Gastroesophageal sphincter (tissue), 4 donors: ENCODE results near the gene PPA1. TPM values are rescaled to one million over a fixed set of nuclear protein-coding genes. Genes with fewer than 3 reads are reported as not detected.

Experiments
- ATAC-seq: fragments of 150-250 bp; one replicate; pipeline ENCODE4 v1.9.1; 2016; ENCODE audit warnings: mild to moderate bottlenecking, moderate library complexity
- H3K27ac ChIP-seq, 4 donors: fragments of 200-600 bp; sonication (generic) in 3 of 4; 1 replicate in 3 of 4; 2 replicates in 1 of 4; pipeline ENCODE4 v1.5.1; 2016 to 2019
- H3K27me3 ChIP-seq: fragments of 200-600 bp; sonication (generic); one replicate; pipeline ENCODE4 v1.5.1; 2019
- H3K36me3 ChIP-seq, 2 donors: fragments of 200-600 bp; sonication (generic); one replicate each; pipeline ENCODE4 v1.5.1; 2019; ENCODE audit warnings: control low read depth in 1 of 2
- H3K4me1 ChIP-seq, 3 donors: fragments of 200-600 bp; sonication (generic); 1 replicate in 2 of 3; 2 replicates in 1 of 3; pipeline ENCODE4 v1.5.1; 2016 to 2019; ENCODE audit warnings: control low read depth in 2 of 3
- H3K4me3 ChIP-seq, 2 donors: fragments of 200-600 bp; sonication (generic); one replicate each; pipeline ENCODE4 v1.5.1; 2019; ENCODE audit warnings: mild to moderate bottlenecking in 1 of 2, moderate library complexity in 1 of 2
- H3K9me3 ChIP-seq, 3 donors: fragments of 200-600 bp; sonication (generic); one replicate each; pipeline ENCODE4 v1.5.1; 2017 to 2019; ENCODE audit warnings: control low read depth in 2 of 3
- EP300 ChIP-seq: sonication (generic); formaldehyde crosslinking; IDR thresholded peaks from one replicate; pipeline ENCODE4 v1.6.1; 2017; ENCODE audit warnings: antibody characterized with exemption, mild to moderate bottlenecking
- POLR2A ChIP-seq, 2 donors: fragments of 450-650 bp; IDR thresholded peaks; one replicate each; pipeline ENCODE4 v1.6.1; 2017; ENCODE audit warnings: antibody characterized with exemption in 2 of 2, mild to moderate bottlenecking in 2 of 2, moderate library complexity in 1 of 2
- POLR2AphosphoS5 ChIP-seq: sonication (generic); formaldehyde crosslinking; IDR thresholded peaks from one replicate; pipeline ENCODE4 v1.6.1; 2017; ENCODE audit warnings: antibody characterized with exemption
- WGBS, 2 donors: methylation state at CpG; one replicate each; pipeline ENCODE4 v1.1.5; 2018; ENCODE audit warnings: low coverage in 1 of 2; 5-methylcytosine and 5-hydroxymethylcytosine counted together
- total RNA-seq, 4 donors: library from RNA; depleted of rRNA; stranded (reverse); fragments of >200 nt; gene quantifications; one replicate each; pipeline ENCODE4 v1.1.0, GENCODE V29; 2016
- TF ChIP-seq, protein P1 (sequence below), 4 experiments: fragments of 200-600 bp in 2 of 4; fragments of 450-650 bp in 2 of 4; sonication (generic) in 1 of 4; IDR thresholded peaks; one replicate each; pipeline ENCODE4 v1.5.1; 2017 to 2019; ENCODE audit warnings: antibody characterized with exemption in 4 of 4, mild to moderate bottlenecking in 2 of 4, moderate library complexity in 2 of 4

PPA1 gene
- total RNA-seq, 4 donors from 2014 or later = 45.0 to 91.4 (median 78.6) TPM

DNA sequence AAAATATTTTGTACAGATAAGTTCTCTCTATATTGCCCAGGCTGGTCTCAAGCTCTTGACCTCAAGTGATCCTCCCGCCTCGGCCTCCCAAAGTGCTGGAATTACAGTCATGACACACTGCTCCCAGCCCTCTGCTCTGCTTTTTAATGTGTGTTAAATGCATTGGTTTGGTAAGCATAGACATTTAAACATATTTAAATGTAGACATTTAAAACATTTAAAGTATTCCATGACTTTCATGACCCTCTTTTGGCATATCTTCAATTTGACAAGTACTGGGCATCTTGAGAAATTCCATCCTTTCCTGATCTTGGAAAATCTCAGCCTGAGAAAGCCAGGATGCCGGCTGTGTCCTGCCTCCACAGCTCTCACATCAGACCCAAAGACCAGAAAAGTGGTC, 57.7 kb downstream of the PPA1 start:
- no peak for ATAC-seq
- WGBS, 2 donors = 93 to 95% methylated on average over 3 of the region's 3 CpGs
- no peaks in the 10 kb centered on the region for H3K4me1 ChIP-seq
- TF ChIP-seq, protein P1, sequence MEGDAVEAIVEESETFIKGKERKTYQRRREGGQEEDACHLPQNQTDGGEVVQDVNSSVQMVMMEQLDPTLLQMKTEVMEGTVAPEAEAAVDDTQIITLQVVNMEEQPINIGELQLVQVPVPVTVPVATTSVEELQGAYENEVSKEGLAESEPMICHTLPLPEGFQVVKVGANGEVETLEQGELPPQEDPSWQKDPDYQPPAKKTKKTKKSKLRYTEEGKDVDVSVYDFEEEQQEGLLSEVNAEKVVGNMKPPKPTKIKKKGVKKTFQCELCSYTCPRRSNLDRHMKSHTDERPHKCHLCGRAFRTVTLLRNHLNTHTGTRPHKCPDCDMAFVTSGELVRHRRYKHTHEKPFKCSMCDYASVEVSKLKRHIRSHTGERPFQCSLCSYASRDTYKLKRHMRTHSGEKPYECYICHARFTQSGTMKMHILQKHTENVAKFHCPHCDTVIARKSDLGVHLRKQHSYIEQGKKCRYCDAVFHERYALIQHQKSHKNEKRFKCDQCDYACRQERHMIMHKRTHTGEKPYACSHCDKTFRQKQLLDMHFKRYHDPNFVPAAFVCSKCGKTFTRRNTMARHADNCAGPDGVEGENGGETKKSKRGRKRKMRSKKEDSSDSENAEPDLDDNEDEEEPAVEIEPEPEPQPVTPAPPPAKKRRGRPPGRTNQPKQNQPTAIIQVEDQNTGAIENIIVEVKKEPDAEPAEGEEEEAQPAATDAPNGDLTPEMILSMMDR (IDR thresholded peaks at IDR 0.05) = no peak
- no peak for TF ChIP-seq POLR2A (IDR thresholded peaks at IDR 0.05)
- no peak for TF ChIP-seq EP300
- no peak for TF ChIP-seq POLR2AphosphoS5
- no peak overlapping the region for H3K4me3 ChIP-seq
- H3K36me3 ChIP-seq = no peaks in the 10 kb centered on the region
- H3K9me3 ChIP-seq = peaks cover 0 to 3% (median 0%) of the 10 kb centered on the region in 3 donors
- peaks cover 15% of the 10 kb centered on the region for H3K27me3 ChIP-seq
- H3K27ac ChIP-seq = no peak overlapping the region

DNA sequence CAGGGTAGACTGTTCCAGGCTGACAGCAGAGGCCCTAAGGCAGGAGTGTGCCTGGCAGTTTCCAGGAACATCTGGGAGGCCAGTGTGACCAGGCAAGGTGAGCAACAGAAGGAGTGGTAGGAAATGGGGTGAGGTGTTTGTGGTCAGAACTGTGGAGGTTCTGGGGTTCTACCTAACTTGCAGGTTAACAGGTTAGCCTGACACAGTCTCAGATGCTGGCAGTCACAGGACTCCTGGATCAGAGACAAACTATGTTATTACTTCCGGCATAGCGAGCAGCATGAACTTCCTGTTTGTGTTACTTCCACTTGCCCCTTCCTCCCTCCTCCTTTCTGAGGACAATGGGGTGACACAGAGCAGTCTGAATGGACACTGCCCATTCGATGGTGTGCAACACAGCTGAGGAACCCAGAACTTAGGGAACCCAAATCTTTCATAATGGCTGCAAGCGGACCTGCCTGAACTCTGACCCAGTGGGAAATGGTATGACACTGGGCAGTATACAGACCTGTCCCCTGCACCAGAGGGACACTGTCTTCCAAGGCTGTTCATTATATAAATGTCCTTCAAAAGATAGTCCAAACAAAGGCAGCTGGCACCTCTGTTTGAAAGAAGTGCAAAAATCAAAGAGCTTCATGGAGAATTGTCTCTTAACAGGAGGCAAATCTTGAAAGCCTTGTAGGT, 59.0 kb downstream of the PPA1 start:
- no peaks in the 10 kb centered on the region for H3K9me3 ChIP-seq
- H3K27ac ChIP-seq = no peak overlapping the region
- no peak overlapping the region for H3K4me3 ChIP-seq
- H3K27me3 ChIP-seq = peaks cover 2% of the 10 kb centered on the region
- H3K4me1 ChIP-seq = peaks cover 0 to 5% (median 3%) of the 10 kb centered on the region in 3 donors
- TF ChIP-seq POLR2A (IDR thresholded peaks at IDR 0.05) (no peak), EP300 (no peak), POLR2AphosphoS5 (no peak)
- TF ChIP-seq, protein P1 (IDR thresholded peaks at IDR 0.05) = no peak
- 40 to 65% methylated on average over 2 to 4 of the region's 4 CpGs for WGBS, 2 donors
- no peaks in the 10 kb centered on the region for H3K36me3 ChIP-seq
- no peak for ATAC-seq

DNA sequence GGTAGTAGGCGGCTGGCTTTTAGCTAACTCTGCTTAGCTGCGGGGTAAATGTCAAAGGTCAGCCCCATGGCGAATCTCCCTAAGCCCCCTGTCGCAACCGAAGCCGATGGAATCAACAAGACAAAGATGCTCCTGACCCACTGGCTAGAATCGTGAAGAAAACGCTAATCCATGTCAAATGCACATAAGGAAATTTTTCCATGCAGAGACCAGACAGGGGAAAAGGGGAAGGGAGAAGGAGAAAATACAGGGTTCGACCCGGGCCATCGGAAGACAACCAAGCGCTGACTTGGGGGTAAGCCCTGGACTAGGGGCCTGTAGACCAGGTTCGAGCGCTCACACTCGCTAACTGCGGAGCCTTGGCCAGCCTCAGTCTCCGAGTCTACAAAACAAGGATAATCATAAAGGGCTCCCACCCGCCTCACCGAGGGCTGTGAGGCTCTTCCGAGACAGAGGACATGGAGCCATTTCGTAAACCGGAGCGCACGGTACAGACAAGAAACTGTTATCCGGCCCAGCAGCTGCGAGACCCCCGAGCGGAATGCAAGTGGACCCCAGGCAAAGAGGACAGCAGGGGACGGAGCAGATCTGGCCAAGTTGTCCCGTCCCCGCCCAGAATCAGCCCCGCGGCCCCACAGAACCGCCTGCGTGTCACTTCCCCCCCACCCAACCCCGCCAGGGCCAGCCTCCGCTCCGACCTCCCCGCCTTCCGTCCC, 63.4 kb downstream of the PPA1 start:
- Histone ChIP-seq H3K27ac (peak overlapping the region; percentile 80 to 97 (median 96)), H3K36me3 (peaks cover 0 to 25% of the 10 kb centered on the region in 2 donors), H3K27me3 (no peaks in the 10 kb centered on the region), H3K4me3 (peak overlapping the region; percentile 74 to 88), H3K9me3 (no peaks in the 10 kb centered on the region), H3K4me1 (peaks cover 4 to 46% (median 32%) of the 10 kb centered on the region in 3 donors)
- WGBS, 2 donors = 0 to 3% methylated on average over 4 to 16 of the region's 40 CpGs
- ATAC-seq = peak; percentile 32
- TF ChIP-seq POLR2A (IDR thresholded peaks at IDR 0.05) (no peak), EP300 (no peak), POLR2AphosphoS5 (no peak)
- TF ChIP-seq, protein P1 (IDR thresholded peaks at IDR 0.05) = no peak

DNA sequence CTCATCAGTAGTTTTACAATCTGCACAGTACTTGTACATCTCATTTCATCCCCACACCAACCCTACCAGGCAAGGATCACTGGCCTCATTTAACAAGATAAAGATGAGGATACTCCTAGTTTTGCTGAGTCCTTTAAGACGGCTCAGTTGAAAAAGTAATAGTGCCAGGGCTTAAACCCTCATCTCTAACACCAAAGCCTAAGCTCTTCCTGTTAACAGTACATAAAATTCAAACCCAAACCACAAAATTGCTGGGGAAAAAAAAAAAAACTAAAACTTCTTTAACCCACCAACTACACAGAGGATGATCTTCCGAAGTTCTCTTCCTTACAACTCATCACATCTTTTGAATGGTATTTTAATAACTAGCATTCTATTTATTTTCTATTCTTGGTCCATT, 64.2 kb downstream of the PPA1 start:
- H3K4me3 ChIP-seq = peak overlapping the region; percentile 74 to 88
- no peak overlapping the region for H3K27ac ChIP-seq
- no peaks in the 10 kb centered on the region for H3K27me3 ChIP-seq
- 25% methylated on average over 2 of the region's 2 CpGs for WGBS, 2 donors
- TF ChIP-seq EP300 = no peak
- TF ChIP-seq POLR2AphosphoS5 = no peak
- TF ChIP-seq, protein P1 (IDR thresholded peaks at IDR 0.05) = no peak
- no peak for TF ChIP-seq POLR2A (IDR thresholded peaks at IDR 0.05)
- H3K9me3 ChIP-seq = no peaks in the 10 kb centered on the region
- peaks cover 0 to 25% of the 10 kb centered on the region in 2 donors for H3K36me3 ChIP-seq
- H3K4me1 ChIP-seq = peaks cover 4 to 54% (median 32%) of the 10 kb centered on the region in 3 donors
- no peak for ATAC-seq
